Spinal cord (tissue), 10 donors: ENCODE data around the gene MRPS18A. TPM values are rescaled to one million over a fixed set of nuclear protein-coding genes. Genes with fewer than 3 reads are reported as not detected.
A peak's percentile ranks its signal among the peaks of the same experiment; 100 is the strongest.

Source experiments
- DNase-seq, 6 donors: peaks; one replicate each; pipeline versions ENCODE4 v3.0.0 to v3.0.0-alpha.2; 2013 to 2015; ENCODE audit warnings: low spot score in 6 of 6, low read depth in 4 of 6
- H3K27ac ChIP-seq: one replicate; pipeline ENCODE4 v1.5.1; 2013; ENCODE audit warnings: low read depth, low read length, control low read depth
- H3K27me3 ChIP-seq: one replicate; pipeline ENCODE4 v1.6.1; 2013; ENCODE audit warnings: low read length; ENCODE audit not compliant: control insufficient read depth, insufficient read depth
- H3K36me3 ChIP-seq: one replicate; pipeline ENCODE4 v1.6.1; 2013; ENCODE audit warnings: low read length; ENCODE audit not compliant: control insufficient read depth, insufficient read depth
- H3K4me1 ChIP-seq: one replicate; pipeline ENCODE4 v1.6.1; 2013; ENCODE audit warnings: low read length; ENCODE audit not compliant: control insufficient read depth, insufficient read depth
- H3K4me3 ChIP-seq: one replicate; pipeline ENCODE4 v1.5.1; 2013; ENCODE audit warnings: low read depth, low read length, control low read depth
- H3K9me3 ChIP-seq: one replicate; pipeline ENCODE4 v1.6.1; 2013; ENCODE audit warnings: low read length; ENCODE audit not compliant: control insufficient read depth, insufficient read depth
- WGBS: methylation state at CpG from one replicate; pipeline ENCODE4 v1.1.5; 2013; ENCODE audit warnings: missing lambda C conversion rate; ENCODE audit not compliant: insufficient coverage; 5-methylcytosine and 5-hydroxymethylcytosine counted together
- polyA plus RNA-seq, 2 donors: library from polyadenylated mRNA; unstranded; fragments of 120-200 nt; gene quantifications; one replicate each; pipeline ENCODE4 v1.2.1, GENCODE V29; 2013; ENCODE audit not compliant: insufficient read length in 2 of 2
- total RNA-seq, 2 donors: library from RNA; depleted of rRNA in 1 of 2; stranded (reverse); fragments of 120-200 nt in 1 of 2; fragments of >200 nt in 1 of 2; gene quantifications; one replicate each; pipeline versions ENCODE4 v1.2.3 to v1.2.4, GENCODE V29; 2013 to 2014
- donor health status: healthy.

The MRPS18A gene
- total and polyA plus RNA-seq, 4 donors, result 24.1 to 56.6 (median 32.6) TPM

GRCh38 chr6:43629505-43630300, 57.9 kb downstream of the MRPS18A start:
- peak overlapping the region; percentile 99 for H3K27ac ChIP-seq
- no peaks in the 10 kb centered on the region for H3K9me3 ChIP-seq
- peaks cover 27% of the 10 kb centered on the region for H3K4me1 ChIP-seq
- peak; percentile 76 to 98 (median 85) for DNase-seq
- H3K36me3 ChIP-seq, result peaks cover 17% of the 10 kb centered on the region
- H3K4me3 ChIP-seq, result peak overlapping the region; percentile 79
- 0% methylated on average over 29 of the region's 41 CpGs for WGBS
- no peaks in the 10 kb centered on the region for H3K27me3 ChIP-seq

- H3K27me3 ChIP-seq, result no peaks in the 10 kb centered on the region
- H3K4me3 ChIP-seq, result peak within 1 kb of the TSS; percentile 79
- 0% methylated on average over 43 of the region's 46 CpGs for WGBS
- DNase-seq, result peak; percentile 95 to 100 (median 98)
- H3K36me3 ChIP-seq, result peaks cover 23% of the 10 kb centered on the region
- no peaks in the 10 kb centered on the region for H3K9me3 ChIP-seq
- H3K27ac ChIP-seq, result peak within 1 kb of the TSS; percentile 99
- H3K4me1 ChIP-seq, result peaks cover 27% of the 10 kb centered on the region
Observed at GRCh38 chr6:43629104-43629504, 58.5 kb downstream of the MRPS18A start, which contains the start of gene GTPBP2. TSS of gene GTPBP2 (minus strand) at chr6:43629264. CDS start at chr6:43629162, 102 bp downstream.

GRCh38 chr6:43628393-43629103, 59.0 kb downstream of the MRPS18A start:
- H3K27ac ChIP-seq, result peak overlapping the region; percentile 82
- peaks cover 27% of the 10 kb centered on the region for H3K4me1 ChIP-seq
- peaks cover 29% of the 10 kb centered on the region for H3K36me3 ChIP-seq
- H3K9me3 ChIP-seq, result no peaks in the 10 kb centered on the region
- WGBS, result 15% methylated on average over 8 of the region's 25 CpGs
- H3K4me3 ChIP-seq, result peak overlapping the region; percentile 79
- peak in 2 of 6 donors; percentile 69 to 70 for DNase-seq
- H3K27me3 ChIP-seq, result no peaks in the 10 kb centered on the region

- WGBS, result 59% methylated on average over 2 of the region's 5 CpGs
- Histone ChIP-seq H3K4me1 (peaks cover 27% of the 10 kb centered on the region), H3K9me3 (no peaks in the 10 kb centered on the region), H3K36me3 (peaks cover 42% of the 10 kb centered on the region), H3K27me3 (no peaks in the 10 kb centered on the region), H3K27ac (peak overlapping the region; percentile 6), H3K4me3 (no peak overlapping the region)
- peak in 2 of 6 donors; percentile 64 to 66 for DNase-seq
Observed at GRCh38 chr6:43627008-43627825, 60.4 kb downstream of the MRPS18A start.

GRCh38 chr6:43625393-43625992, 62.1 kb downstream of the MRPS18A start:
- no peak for DNase-seq
- Histone ChIP-seq H3K4me1 (peaks cover 26% of the 10 kb centered on the region), H3K27me3 (no peaks in the 10 kb centered on the region), H3K36me3 (peaks cover 59% of the 10 kb centered on the region), H3K27ac (no peak overlapping the region), H3K4me3 (no peak overlapping the region), H3K9me3 (no peaks in the 10 kb centered on the region)
- 98% methylated on average over 16 of the region's 16 CpGs for WGBS

- DNase-seq, result no peak
- Histone ChIP-seq H3K36me3 (peaks cover 59% of the 10 kb centered on the region), H3K27me3 (no peaks in the 10 kb centered on the region), H3K4me1 (peaks cover 20% of the 10 kb centered on the region), H3K27ac (no peak overlapping the region), H3K9me3 (no peaks in the 10 kb centered on the region), H3K4me3 (no peak overlapping the region)
- WGBS, result 95% methylated on average over 5 of the region's 7 CpGs
Observed at GRCh38 chr6:43624786-43625288, 62.8 kb downstream of the MRPS18A start.

- Histone ChIP-seq H3K27ac (no peak overlapping the region), H3K9me3 (no peaks in the 10 kb centered on the region), H3K36me3 (peaks cover 59% of the 10 kb centered on the region), H3K4me3 (no peak overlapping the region), H3K27me3 (no peaks in the 10 kb centered on the region), H3K4me1 (peaks cover 15% of the 10 kb centered on the region)
- no peak for DNase-seq
- WGBS, result 88% methylated on average over 11 of the region's 12 CpGs
Observed at GRCh38 chr6:43623880-43624785, 63.5 kb downstream of the MRPS18A start.

GRCh38 chr6:43622541-43622940, 65.0 kb downstream of the MRPS18A start:
- Histone ChIP-seq H3K4me3 (no peak overlapping the region), H3K9me3 (no peaks in the 10 kb centered on the region), H3K4me1 (peaks cover 5% of the 10 kb centered on the region), H3K27ac (no peak overlapping the region), H3K27me3 (no peaks in the 10 kb centered on the region), H3K36me3 (peaks cover 68% of the 10 kb centered on the region)
- 96% methylated on average over 10 of the region's 10 CpGs for WGBS
- DNase-seq, result no peak
